ENCODE data around the gene SOX6.
"Not testable (repeated sequence)": the region's sequence is repeated elsewhere in the genome, so short reads cannot be mapped to it uniquely, and the experiment has no call there.

- TF ChIP-seq, protein P1, sequence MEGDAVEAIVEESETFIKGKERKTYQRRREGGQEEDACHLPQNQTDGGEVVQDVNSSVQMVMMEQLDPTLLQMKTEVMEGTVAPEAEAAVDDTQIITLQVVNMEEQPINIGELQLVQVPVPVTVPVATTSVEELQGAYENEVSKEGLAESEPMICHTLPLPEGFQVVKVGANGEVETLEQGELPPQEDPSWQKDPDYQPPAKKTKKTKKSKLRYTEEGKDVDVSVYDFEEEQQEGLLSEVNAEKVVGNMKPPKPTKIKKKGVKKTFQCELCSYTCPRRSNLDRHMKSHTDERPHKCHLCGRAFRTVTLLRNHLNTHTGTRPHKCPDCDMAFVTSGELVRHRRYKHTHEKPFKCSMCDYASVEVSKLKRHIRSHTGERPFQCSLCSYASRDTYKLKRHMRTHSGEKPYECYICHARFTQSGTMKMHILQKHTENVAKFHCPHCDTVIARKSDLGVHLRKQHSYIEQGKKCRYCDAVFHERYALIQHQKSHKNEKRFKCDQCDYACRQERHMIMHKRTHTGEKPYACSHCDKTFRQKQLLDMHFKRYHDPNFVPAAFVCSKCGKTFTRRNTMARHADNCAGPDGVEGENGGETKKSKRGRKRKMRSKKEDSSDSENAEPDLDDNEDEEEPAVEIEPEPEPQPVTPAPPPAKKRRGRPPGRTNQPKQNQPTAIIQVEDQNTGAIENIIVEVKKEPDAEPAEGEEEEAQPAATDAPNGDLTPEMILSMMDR (IDR thresholded peaks at IDR 0.05 in 4 of 5, conservative IDR thresholded peaks at IDR 0.05 in 1 of 5), result not testable (repeated sequence)
- TF ChIP-seq POLR2A (IDR thresholded peaks at IDR 0.05), result not testable (repeated sequence)
These were observed 289.1 kb downstream of the SOX6 start for GRCh38 chr11:16067268-16067667.
